PC-9 (cell line): ENCODE data around the gene TMTC2.

Experiments used
- EZH2 ChIP-seq: fragments of 200-600 bp; sonication (generic); IDR thresholded peaks from 2 replicates; pipeline ENCODE4 v1.8.0; 2017; ENCODE audit warnings: antibody characterized with exemption, low read depth
- TF ChIP-seq, protein P1 (sequence below): fragments of 200-600 bp; sonication (generic); conservative IDR thresholded peaks from 2 replicates; pipeline ENCODE4 v1.6.1; 2017; ENCODE audit warnings: mixed run types, antibody characterized with exemption, mild to moderate bottlenecking, moderate library complexity

DNA sequence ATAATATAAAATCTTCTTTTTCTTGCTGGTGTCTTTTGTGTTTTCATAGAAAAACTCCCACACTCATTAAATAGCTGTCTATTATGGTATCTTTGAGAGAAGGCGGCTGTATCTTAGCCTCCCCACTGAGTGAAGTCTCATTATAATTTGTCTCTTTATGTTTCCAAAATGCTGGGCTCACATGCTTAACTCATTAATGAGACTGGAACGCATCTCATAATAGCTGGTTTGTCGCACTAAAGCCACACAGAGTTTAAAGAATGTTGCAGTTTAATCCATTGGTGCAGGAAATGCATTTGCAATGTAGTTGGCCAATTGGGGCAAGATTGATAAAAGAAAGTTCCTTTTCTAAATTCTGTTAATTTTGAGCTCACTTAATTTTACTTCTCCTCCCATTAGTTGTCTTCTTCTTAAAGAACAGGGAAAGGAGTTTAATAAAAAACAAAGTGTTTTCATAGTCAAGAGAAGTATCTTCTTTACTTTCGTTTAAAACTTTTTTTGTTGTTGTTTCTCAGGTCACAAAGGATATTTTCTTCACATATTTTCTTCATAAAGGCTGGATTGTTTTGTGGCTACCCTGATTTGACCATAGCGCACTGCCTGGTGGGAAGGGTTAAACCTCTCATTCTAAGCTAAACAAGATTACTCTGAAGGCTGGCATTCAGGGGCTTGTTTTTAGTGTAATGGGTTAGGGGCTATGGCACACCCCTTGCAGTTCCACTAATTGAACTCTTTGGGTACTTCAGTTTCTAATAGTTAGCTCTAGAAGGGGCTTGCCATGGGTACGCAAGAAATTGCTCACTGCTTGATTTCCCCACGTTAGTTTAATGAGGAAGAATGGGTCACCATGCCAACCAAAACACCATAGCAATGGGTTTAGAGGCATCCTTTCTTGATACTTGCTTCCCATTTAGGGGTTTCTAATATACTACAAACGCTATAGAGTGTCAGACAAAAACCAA, 197.0 kb downstream of the TMTC2 start:
- TF ChIP-seq, protein P1, sequence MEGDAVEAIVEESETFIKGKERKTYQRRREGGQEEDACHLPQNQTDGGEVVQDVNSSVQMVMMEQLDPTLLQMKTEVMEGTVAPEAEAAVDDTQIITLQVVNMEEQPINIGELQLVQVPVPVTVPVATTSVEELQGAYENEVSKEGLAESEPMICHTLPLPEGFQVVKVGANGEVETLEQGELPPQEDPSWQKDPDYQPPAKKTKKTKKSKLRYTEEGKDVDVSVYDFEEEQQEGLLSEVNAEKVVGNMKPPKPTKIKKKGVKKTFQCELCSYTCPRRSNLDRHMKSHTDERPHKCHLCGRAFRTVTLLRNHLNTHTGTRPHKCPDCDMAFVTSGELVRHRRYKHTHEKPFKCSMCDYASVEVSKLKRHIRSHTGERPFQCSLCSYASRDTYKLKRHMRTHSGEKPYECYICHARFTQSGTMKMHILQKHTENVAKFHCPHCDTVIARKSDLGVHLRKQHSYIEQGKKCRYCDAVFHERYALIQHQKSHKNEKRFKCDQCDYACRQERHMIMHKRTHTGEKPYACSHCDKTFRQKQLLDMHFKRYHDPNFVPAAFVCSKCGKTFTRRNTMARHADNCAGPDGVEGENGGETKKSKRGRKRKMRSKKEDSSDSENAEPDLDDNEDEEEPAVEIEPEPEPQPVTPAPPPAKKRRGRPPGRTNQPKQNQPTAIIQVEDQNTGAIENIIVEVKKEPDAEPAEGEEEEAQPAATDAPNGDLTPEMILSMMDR, result no peak
- TF ChIP-seq EZH2, result no peak
